HepG2 (cell line): ENCODE results near the gene TOPORS.

Experiments
- PAX8 ChIP-seq: sonication (generic); formaldehyde crosslinking; IDR thresholded peaks from 2 replicates; pipeline ENCODE4 v1.8.0; 2022; ENCODE audit warnings: mild to moderate bottlenecking, missing genetic modification reagents, borderline replicate concordance
- RAD51 ChIP-seq: fragments of 450-650 bp; IDR thresholded peaks from 2 replicates; pipeline ENCODE4 v1.6.1; 2016; ENCODE audit warnings: borderline replicate concordance
- TF ChIP-seq, protein P1 (sequence below): sonication (generic); formaldehyde crosslinking; IDR thresholded peaks from 2 replicates; pipeline ENCODE4 v1.8.1; 2023; ENCODE audit warnings: missing genetic modification reagents, inconsistent platforms, borderline replicate concordance

- TF ChIP-seq PAX8 (CRISPR knock-in tag) (no peak), RAD51 (no peak)
- TF ChIP-seq, protein P1, sequence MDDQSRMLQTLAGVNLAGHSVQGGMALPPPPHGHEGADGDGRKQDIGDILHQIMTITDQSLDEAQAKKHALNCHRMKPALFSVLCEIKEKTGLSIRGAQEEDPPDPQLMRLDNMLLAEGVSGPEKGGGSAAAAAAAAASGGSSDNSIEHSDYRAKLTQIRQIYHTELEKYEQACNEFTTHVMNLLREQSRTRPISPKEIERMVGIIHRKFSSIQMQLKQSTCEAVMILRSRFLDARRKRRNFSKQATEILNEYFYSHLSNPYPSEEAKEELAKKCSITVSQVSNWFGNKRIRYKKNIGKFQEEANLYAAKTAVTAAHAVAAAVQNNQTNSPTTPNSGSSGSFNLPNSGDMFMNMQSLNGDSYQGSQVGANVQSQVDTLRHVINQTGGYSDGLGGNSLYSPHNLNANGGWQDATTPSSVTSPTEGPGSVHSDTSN (CRISPR knock-in tag): no peak
Measured at GRCh38 chr9:32570262-32570661, 17.9 kb upstream of the TOPORS start.
